HG03280 (cell line): ENCODE measurements around the gene CTR9.

ENCODE experiments used
- ATAC-seq: cut with Tn5 transposase; IDR thresholded peaks from one replicate; pipeline ENCODE4 v1.9.1; 2021; ENCODE audit warnings: mild to moderate bottlenecking, moderate library complexity; ENCODE audit not compliant: unreplicated experiment

Gene CTR9

DNA sequence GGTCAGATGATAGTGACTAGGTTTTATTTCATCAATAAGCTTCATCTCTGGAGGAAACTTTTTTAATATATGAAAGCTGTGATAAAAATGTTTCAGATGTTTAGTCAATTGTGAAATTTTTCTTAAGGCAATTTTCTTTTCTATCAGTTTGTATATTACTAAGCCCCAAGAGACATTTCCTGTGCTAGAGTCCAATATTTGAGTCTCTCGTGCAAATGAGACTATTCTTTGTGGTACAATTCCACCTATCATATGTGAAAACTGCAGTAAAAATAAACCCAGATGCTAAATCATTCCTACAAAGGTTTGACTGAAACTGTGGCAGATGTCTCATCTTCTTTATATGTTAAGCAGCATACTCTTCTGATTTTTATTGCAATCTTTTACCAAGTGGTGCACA lies 28.0 kb downstream of the CTR9 start:
- no peak for ATAC-seq

DNA sequence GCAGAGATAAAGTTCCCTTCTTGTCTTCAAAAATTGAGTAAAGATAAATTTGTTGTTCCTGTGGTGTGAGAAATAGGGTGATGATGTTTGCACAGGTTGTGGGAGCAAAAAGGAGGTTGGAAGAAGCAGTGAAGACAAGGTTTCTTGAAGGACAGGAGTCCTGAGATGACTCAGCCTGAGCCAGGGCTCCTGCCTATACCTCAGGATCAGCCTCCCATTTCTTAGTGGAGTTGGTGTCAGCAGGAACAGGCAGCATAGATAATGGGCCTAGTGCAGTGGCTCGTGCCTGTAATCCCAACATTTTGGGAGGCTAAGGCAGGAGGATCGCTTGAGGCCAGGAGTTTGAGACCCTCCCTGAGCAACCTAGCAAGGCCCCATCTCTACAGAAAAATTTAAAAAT lies 29.0 kb downstream of the CTR9 start:
- ATAC-seq = no peak

DNA sequence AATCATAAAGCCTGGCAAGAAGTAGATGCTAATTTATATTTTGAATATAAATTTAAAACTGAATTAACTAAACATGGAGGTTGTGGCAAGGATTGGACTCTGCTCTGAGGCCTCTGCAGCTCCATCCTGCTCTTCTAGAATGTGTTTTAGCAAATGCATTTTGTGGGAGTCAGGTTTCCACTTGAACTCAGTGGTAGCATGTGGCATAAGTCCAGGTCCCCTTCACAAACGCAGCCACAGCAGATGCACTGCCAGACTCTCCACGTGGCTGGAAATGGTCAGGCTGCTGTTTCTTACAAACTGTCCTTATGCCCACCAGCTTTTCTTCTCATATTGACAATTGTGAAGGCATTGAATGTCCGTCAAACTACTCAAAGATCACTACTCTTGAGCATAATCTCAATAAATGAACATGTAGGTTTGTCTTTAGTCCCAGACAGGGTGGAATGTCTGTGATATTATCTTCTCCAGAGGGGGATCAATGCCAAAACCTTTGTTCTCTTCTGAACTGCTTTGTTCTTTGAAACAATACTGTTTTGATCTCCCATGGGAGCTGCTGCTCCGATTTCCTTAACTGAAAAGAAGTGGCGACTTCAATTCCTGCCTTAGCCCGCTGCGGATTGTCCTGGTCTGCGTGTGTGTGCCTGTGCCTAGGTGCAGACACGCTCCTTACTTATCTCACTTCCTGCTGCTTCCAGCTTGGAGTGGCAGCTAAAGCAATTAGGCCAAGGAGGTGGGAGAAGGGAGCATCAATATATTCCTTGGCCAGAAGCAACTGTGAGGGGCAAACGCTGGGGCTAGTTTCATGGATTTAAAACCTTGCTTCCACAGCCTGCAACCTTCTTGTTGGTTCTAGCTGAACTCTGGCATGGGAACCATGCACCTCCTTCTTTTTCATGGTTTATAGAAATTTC lies 33.4 kb downstream of the CTR9 start:
- no peak for ATAC-seq

DNA sequence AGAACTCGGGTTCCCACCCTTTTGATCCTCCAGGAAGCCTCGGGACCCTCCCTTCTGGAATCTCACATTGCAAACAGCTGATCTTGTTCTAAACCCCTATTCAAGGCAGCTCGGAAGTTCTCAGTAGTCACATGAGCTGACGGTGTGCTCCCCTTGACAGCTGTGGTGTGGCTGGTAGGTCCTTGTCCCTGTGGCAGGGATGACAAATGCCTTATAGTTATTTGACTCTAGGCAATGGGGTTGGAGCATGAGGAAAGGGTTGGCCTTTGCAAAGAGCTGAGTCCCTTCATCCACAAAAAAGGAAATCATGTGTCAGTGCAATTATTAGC lies 34.1 kb downstream of the CTR9 start:
- ATAC-seq = no peak

DNA sequence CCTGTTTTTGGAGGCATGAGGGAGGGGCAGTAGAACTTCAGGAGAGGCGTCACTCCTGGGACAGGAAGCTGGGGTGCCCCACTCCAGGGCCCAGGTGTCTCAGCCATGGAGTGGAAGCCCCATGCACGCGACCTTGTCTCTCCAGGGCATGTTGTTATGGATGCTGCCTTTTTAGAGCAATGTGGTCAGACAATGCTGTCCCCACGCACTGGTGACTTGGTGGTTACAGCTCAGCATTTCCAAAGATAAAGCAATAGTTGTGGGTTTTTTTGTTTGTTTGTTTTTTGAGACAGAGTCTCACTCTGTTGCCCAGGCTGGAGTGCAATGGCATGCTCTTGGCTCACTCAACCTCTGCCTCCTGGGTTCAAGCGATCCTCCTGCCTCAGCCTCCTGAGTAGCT lies 35.4 kb downstream of the CTR9 start:
- no peak for ATAC-seq

DNA sequence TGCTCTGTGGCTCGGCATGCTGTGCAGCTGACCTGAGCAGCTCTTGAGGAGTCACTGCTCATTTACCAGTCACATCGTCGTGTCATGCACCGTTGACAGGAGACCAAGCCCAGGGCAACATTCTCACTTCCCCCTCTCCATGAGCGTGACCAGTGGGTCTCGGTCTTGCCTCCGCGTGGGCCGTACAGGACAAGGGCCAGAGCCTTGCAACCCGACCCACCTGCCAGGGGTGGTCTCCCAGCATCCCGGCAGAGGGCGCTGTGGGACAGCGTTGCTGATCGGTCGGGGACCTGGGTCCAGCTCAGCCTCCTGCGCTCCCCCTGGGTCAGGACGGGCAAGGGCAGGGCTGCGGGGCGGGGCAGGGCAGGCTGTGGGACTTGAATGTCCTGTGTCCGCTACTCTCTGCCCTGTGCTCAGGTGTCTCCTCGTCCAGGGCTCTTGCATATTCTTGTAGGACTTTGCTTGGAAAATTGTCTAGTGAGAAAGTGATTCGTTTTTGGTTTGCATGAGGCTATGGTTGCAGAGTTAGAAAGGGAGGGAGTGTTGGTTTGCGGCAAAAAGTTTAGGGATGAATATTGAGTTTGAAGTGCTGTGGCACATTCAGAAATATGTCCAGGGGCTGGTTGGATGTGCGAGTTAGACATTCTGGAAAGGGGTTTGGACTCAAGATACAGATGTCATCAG lies 41.5 kb downstream of the CTR9 start:
- ATAC-seq = peak; percentile 92

DNA sequence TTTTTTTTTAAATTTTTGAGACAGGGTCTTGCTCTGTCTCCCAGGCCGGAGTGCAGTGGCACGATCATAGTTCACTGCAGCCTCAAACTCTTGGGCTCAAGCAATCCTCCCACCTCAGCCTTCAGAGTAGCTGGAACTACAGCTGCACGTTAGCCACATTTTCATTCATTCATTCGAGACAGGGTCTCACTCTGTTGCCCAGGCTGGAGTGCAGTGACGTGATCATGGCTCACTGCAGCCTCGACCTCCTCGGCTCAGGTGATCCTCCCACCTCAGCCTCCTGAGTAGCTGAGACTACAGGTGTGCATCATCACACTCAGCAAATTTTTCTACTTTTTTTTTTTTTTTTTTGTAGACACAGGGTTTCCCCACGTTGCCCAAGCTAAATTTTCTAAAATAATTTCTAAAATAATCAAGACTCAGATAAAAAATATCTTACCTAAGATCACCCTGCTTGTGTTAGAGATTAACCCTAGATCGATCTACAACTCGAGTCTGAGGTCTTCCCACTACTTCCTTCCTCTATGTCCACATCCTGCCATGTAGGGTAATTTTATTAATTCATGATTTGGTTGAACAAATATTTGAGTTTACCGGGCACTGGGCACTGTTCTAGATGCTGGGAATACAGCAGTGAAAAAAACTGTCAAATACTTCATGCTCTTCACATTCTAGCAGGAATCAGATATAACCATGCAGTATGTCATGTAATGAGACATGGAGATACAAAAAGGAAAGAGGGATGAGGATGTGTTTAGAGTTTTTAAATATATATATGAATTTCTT lies 42.6 kb downstream of the CTR9 start:
- no peak for ATAC-seq

DNA sequence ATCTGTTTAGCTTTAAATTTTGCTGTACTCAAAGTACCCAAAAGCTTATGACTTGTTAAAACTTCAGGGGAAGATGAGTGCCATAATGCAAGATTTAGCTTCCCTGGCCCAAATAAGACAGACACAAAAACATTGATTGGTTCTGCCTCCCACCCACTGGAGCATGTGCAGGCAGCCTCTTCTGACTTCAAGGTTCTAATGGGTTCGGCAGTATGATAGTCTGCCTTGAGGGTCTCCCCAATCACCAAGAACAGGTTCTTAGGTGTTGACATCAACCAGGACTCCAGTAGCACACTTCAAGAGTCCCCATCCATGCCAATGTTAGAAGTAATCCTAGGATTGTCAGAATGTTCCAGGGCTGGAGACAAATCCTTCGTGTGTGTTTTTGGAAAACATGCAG lies 45.1 kb downstream of the CTR9 start:
- no peak for ATAC-seq

DNA sequence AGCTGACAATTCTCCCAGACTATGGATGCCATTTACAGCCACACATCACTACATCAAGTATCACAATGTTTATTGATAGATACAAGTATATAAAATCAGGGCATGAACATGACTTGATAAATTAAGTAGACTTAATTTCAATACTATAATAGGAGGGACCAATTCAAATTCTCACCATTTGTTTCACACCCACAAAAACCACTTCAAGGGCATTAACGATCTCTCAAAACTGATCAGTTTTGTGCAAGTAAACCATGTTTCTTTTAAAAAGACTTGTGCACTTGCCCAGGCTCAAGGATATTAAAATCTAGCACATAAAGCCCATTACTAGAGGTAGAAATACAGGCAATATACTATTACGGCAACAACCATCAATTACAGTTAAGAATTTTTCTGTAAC lies 46.0 kb downstream of the CTR9 start:
- ATAC-seq = no peak

DNA sequence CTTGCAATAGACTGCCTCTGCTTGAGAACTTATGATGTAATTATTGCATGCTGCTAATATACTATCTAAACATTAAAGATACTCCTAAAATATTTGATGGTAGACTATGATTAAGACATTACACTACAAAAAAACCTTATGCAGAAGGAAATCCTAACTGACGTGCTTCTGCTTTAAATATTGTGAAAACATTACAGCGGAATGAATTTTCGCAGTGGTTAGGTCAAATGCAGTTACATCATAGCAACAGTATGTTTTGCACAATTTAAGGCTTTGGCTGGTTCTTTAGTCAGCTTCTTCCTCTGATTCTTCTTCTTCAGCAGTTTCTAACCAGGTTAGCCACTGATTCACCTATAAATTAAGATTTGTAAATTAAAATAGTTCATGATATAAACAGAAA lies 46.5 kb downstream of the CTR9 start:
- ATAC-seq = no peak

DNA sequence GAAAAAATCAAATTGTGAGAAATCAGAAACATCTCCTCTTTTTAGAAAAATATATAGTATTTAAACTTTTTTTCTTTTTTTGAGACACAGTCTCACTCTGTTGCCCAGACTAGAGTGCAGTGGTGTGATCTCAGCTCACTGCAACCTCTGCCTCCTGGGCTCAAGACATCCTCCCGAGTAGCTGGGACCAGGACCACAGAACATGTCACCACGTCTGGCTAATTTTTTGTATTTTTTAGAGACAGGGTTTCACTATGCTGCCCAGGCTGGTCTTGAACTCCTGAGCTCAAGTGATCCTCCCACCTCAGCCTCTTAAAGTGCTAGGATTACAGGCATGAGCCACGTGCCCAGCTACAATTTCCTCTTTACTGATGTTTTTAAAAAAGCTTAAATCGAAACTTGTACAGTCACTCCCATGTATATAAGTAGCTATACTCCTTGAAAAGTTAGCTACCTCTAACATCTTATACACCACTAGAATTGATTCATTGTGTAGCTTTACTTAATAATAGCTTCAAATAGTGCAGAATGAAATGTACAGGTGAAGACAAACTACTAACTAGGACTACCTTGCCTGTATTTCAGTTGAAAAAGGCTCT lies 47.4 kb downstream of the CTR9 start:
- no peak for ATAC-seq

DNA sequence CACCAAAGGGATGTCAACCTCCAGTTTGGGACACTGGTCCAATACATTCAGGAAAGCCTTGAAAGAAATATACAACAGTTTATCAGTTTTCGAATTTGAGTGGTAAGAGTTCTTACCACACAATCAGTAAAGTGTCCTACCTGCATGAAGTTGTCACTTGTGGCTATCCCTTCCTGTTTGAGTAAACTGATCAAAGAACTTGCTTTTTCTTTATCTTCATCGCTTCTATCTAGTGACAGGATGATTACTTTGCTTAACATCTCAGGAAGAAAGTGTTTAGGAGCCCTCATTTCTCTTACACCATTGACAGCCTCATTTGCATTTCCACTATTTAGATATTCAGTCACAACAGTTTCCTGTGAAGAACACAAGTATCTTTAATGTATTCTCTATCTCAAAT lies 49.2 kb downstream of the CTR9 start:
- no peak for ATAC-seq

DNA sequence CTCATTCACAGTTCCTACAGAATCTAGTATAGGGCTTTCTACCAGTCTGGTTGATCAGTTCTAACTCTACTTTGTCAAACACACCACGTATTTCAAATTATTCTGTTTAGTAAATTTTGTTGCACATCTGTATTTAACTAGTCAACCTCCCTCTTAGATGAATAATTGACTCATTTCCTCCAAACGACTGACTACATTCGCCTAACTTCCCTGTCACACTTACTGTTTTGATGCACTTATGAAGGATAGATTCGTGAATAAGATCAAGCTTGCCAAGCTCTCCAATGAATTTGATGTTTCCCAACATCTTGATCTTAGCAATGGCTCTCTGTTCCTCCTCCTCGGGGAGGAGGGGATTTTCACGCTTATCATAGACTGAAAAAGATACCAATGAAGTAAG lies 52.6 kb downstream of the CTR9 start:
- no peak for ATAC-seq

DNA sequence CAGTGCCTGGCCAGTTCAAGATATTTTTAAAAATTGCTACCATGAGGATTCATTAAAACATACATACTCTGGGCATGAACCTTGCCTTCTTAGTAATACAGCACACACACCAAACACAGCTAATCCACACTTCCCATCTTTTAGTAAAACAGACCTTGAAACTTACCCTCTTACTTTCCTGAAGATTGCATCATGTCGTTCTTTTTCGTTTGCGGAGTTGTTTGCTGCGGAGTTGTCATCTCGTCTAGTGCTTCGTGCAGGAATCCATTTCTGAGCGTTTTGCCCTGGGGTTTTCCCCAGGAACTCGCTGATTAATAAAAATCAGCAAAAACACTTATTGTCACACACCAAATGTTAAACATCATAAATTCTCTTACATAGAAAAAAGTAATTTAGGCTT lies 54.7 kb downstream of the CTR9 start:
- ATAC-seq = no peak

DNA sequence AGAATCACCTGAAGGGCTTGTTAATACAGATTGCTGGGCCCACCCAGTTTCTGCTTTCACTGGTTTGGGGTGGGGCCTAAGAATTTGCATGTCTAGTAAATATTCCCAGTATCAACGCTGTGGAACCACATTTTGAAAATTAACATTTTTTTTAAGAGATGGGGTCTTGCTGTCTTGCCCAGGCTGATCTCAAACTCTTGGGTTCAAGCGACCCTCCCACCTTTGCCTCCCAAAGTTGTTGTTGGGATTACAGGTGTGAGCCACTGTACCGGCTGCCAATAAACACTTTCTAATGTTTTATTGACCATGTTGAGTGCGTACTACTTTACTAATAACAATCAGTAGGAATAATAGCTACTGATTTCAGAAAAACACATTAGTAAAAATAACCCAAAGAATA lies 55.2 kb downstream of the CTR9 start:
- ATAC-seq = no peak

DNA sequence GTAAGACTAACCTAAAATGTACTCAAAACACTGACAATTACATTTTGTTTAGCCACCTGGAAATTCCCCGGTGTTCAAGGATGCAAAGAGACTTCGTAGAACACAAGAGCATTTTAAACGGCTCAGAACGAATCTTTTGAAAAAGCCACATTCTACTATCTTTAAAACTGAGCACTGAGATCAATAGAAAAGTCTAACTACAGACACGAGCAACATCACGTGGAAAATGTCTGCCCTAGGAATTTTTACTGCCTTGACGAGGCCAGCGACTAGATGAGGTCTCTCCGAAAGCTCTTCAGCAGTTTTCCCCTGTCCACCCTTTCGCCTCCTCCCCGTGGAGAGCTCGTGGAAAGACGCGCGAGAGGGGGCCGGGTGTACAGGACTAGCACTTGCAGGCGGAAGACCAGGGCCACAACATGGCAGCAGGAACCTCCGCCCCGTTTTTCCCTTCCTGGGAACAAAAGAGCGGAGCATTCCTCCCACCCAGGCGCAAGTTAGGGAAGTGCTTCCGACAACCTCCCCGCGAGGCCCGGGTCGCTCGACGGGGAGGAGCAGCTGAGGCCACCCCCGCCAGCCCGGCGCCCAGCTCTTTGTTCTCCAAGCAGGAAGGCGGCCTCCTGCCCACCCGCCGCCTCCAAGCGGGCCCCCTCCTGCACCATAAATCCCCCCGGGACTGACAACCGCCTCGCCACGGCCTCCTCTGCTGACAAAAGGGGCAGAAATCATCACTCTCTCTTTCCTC lies 56.6 kb downstream of the CTR9 start:
- ATAC-seq = no peak

DNA sequence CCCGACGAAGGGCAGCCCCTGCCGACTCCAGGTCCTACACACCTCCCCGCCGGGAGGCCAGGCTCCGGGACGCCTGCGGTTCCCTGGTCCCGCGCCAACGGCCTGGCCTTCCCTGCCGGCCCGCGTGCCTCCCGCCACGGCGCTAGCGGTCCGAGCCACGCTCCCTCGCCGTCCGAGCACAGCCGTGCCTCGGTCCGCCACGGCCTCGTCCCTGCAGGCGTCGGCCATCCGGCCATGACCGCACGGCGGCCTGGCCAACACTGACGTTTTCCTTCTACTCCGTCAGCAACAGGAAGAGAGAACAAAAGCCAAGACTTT lies 57.1 kb downstream of the CTR9 start:
- ATAC-seq = peak; percentile 5

DNA sequence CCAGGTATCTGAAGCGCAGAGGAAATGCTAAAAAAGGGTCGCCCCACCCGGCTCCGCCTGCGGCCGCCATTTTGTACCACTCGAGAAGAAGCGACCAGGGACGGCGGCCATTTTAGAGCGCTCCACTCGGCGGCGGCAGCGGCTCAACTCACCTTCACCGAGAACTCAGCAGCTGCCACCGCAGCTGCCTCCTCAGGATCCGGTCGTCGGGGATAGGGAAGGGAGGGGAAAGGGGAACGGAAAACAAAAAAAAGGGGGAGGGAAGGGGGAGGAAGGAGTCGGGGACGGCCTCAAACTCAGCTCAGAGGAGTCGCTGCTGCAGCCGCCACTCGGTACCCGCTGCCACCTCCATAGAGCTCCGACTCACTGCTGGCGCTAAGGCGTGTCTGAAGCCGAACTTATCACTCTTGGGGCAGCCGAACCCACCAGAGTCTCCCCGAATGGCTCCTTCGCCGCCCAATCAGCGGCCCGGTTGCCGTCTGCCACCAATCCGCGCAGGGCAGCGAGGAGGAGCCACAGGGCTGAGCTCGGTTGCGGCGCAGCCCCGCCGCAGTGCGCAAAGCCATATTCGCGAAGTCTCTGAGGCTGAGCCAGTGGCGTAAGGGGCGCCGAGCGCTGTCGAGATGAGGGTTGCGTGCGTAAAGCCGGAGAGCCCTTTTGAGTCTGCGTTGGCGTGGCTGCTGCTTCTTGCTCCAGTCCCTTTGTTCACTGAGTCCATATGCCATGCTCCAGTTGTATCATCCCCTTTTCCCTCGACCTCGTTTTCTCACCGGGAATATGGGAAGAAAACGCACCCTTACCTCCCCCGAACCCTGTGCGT lies 57.7 kb downstream of the CTR9 start, which contains the start of gene EIF4G2:
Gene EIF4G2 (minus strand): TSS at position 374 of the 820 bp plus-strand sequence.
- ATAC-seq = peak; percentile 93

DNA sequence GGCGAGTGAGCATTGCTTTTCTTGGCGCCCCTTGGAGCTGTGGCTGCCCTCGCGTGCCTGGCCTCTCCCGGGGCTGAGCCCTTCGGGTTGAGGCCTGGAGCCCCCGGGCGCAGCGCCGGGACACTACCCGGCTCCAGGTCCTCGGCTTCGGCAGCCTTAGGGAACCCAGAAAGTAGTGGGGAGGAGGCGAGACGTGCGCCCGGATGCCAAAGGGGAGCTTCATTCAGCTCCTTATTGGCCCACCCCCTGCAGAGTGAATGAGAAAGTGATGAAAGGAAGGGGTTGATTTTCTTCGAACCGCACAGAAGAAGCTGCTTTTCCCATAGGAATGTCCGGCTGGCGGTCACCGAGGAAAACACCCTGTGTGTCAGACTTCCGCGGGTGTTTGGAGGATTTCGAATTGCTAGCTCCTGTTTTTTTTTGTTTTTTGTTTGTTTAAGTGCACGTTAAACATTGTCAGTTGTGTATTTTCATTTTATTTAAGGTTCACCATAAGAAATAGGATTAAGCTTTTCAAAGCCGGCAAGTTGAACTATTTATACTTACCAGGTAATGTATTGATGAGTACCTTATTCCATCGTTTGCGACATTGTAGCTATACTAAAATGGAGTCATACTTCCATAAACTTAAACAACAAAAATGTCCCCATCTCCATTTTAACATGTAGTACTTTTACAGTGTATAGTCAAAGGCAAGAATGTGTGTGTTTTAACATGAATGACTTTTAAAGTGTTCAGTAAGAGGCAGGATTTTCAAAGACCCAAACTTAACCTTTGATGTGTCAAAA lies 58.5 kb downstream of the CTR9 start:
- peak; percentile 17 for ATAC-seq
